Inferior parietal cortex (tissue), 1 donor: ENCODE data around the gene CCR4.
"Not testable (repeated sequence)": the region's sequence is repeated elsewhere in the genome, so short reads cannot be mapped to it uniquely, and the experiment has no call there.

ENCODE experiments used
- DNase-seq: peaks from one replicate; pipeline ENCODE4 v3.0.0-alpha.2; 2016; ENCODE audit errors: extremely low spot score

Gene CCR4

GRCh38 chr3:32951410-32951811, at the start of gene CCR4:
Gene CCR4, plus strand, starts transcription at chr3:32951644. Its CDS starts 1,779 bp downstream, at chr3:32953423.
- no peak for DNase-seq

GRCh38 chr3:32902887-32903371, 48.5 kb upstream of the CCR4 start:
- DNase-seq, result not testable (repeated sequence)

- no peak for DNase-seq
Measured at GRCh38 chr3:32903953-32904352, 47.5 kb upstream of the CCR4 start.

GRCh38 chr3:32909999-32910398, 41.4 kb upstream of the CCR4 start:
- no peak for DNase-seq

GRCh38 chr3:32910954-32911353, 40.5 kb upstream of the CCR4 start:
- DNase-seq, result no peak

- no peak for DNase-seq
Measured at GRCh38 chr3:32912046-32912445, 39.4 kb upstream of the CCR4 start.

GRCh38 chr3:32913790-32914446, 37.5 kb upstream of the CCR4 start:
- no peak for DNase-seq

GRCh38 chr3:32919920-32920319, 31.5 kb upstream of the CCR4 start:
- no peak for DNase-seq

- no peak for DNase-seq
Measured at GRCh38 chr3:32922078-32922477, 29.4 kb upstream of the CCR4 start.

- DNase-seq, result no peak
Measured at GRCh38 chr3:32930161-32930560, 21.3 kb upstream of the CCR4 start.

- DNase-seq, result not testable (repeated sequence)
Measured at GRCh38 chr3:32931273-32931672, 20.2 kb upstream of the CCR4 start.

GRCh38 chr3:32934150-32934742, 17.2 kb upstream of the CCR4 start:
- DNase-seq, result peak; percentile 17

GRCh38 chr3:32937331-32937730, 14.1 kb upstream of the CCR4 start:
- no peak for DNase-seq

GRCh38 chr3:32939531-32940284, 11.7 kb upstream of the CCR4 start:
- DNase-seq, result not testable (repeated sequence)

- no peak for DNase-seq
Measured at GRCh38 chr3:32940726-32941125, 10.7 kb upstream of the CCR4 start.

- no peak for DNase-seq
Measured at GRCh38 chr3:32945136-32945535, 6.3 kb upstream of the CCR4 start.

- DNase-seq, result not testable (repeated sequence)
Measured at GRCh38 chr3:32945598-32945997, 5.8 kb upstream of the CCR4 start.

- DNase-seq, result no peak
Measured at GRCh38 chr3:32946973-32947788, 4.3 kb upstream of the CCR4 start.

GRCh38 chr3:32947789-32948238, 3.6 kb upstream of the CCR4 start:
- peak; percentile 71 for DNase-seq

- no peak for DNase-seq
Measured at GRCh38 chr3:32948625-32949445, 2.6 kb upstream of the CCR4 start.

GRCh38 chr3:32950516-32950915, 928 bp upstream of the CCR4 start:
- DNase-seq, result no peak
